WTC11 (cell line): ENCODE results near the gene ATP11A.

Experiments
- ARID4B ChIP-seq: sonication (generic); formaldehyde crosslinking; IDR thresholded peaks from 2 replicates; pipeline ENCODE4 v1.8.0; 2023; ENCODE audit warnings: missing genetic modification reagents, mild to moderate bottlenecking, borderline replicate concordance
- CTCF ChIP-seq: fragments of 200-600 bp; IDR thresholded peaks from 2 replicates; pipeline ENCODE4 v1.8.0; 2022; ENCODE audit warnings: antibody characterized with exemption
- EMX1 ChIP-seq: fragments of 250-450 bp; sonication (Bioruptor Pico); IDR thresholded peaks from 2 replicates; pipeline ENCODE4 v1.8.0; 2021; ENCODE audit warnings: mild to moderate bottlenecking
- FOXJ3 ChIP-seq: sonication (generic); formaldehyde crosslinking; IDR thresholded peaks from 2 replicates; pipeline ENCODE4 v1.9.0; 2021; ENCODE audit warnings: missing genetic modification reagents, mild to moderate bottlenecking, borderline replicate concordance
- JUN ChIP-seq: sonication (generic); formaldehyde crosslinking; IDR thresholded peaks from 2 replicates; pipeline ENCODE4 v1.8.0; 2023; ENCODE audit warnings: mild to moderate bottlenecking, missing genetic modification reagents
- NR3C1 ChIP-seq: sonication (generic); formaldehyde crosslinking; conservative IDR thresholded peaks from 2 replicates; pipeline ENCODE4 v1.8.1; 2023; ENCODE audit warnings: low read depth, mild to moderate bottlenecking, missing genetic modification reagents
- SP1 ChIP-seq: sonication (generic); formaldehyde crosslinking; conservative IDR thresholded peaks from 2 replicates; pipeline ENCODE4 v1.8.1; 2022; ENCODE audit warnings: missing genetic modification reagents
- TCF7 ChIP-seq: sonication (generic); formaldehyde crosslinking; IDR thresholded peaks from 2 replicates; pipeline ENCODE4 v1.8.0; 2022; ENCODE audit warnings: mild to moderate bottlenecking, low read depth, missing genetic modification reagents, moderate library complexity
- TEAD4 ChIP-seq: sonication (generic); formaldehyde crosslinking; IDR thresholded peaks from 2 replicates; pipeline ENCODE4 v1.8.0; 2022; ENCODE audit warnings: mild to moderate bottlenecking, missing genetic modification reagents
- USF1 ChIP-seq: sonication (generic); formaldehyde crosslinking; IDR thresholded peaks from 2 replicates; pipeline ENCODE4 v1.8.0; 2022; ENCODE audit warnings: mild to moderate bottlenecking, missing genetic modification reagents
- ZBTB21 ChIP-seq: sonication (generic); formaldehyde crosslinking; IDR thresholded peaks from 2 replicates; pipeline ENCODE4 v1.8.1; 2023; ENCODE audit warnings: mild to moderate bottlenecking, missing genetic modification reagents, borderline replicate concordance

DNA sequence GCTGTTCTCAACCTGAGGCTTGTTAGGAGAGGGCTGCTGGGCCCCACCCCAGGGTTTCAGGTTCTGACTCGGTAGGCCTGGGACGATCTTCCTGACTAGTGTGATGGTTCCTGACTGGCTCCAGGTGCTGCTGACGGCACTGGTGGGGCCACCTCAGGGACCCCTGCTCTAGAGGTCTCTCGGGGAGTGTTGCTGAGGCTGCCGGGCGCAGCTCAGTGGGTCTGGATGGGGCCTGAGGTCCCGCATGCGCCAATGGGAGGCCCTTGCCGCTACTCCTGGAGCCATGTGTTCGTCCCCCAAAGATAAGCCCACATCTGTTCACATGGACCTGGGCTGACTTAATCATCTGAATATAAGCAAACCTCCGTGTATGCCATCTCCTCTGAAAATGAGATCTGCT, 133.0 kb downstream of the ATP11A start:
- TF ChIP-seq TCF7 (CRISPR knock-in tag) (no peak), CTCF (no peak), FOXJ3 (CRISPR knock-in tag) (no peak), NR3C1 (CRISPR knock-in tag) (no peak), USF1 (CRISPR knock-in tag) (no peak), JUN (CRISPR knock-in tag) (no peak), TEAD4 (CRISPR knock-in tag) (no peak), EMX1 (CRISPR knock-in tag) (no peak), ARID4B (no peak), ZBTB21 (no peak), SP1 (no peak)
